AG10803 (cell line): ENCODE measurements around the gene SPRED2.

Experiments
- DNase-seq: peaks from one replicate; pipeline ENCODE4 v3.0.0; 2010; ENCODE audit warnings: low read depth
- H3K4me3 ChIP-seq: 2 replicates; pipeline ENCODE4 v1.5.1; 2011; ENCODE audit warnings: mild to moderate bottlenecking, low read length, control low read depth
- TF ChIP-seq, protein P1 (sequence below): conservative IDR thresholded peaks from 2 replicates; pipeline ENCODE4 v1.5.1; 2011; ENCODE audit warnings: mild to moderate bottlenecking, low read length, control low read depth, inconsistent platforms

The SPRED2 gene

DNA sequence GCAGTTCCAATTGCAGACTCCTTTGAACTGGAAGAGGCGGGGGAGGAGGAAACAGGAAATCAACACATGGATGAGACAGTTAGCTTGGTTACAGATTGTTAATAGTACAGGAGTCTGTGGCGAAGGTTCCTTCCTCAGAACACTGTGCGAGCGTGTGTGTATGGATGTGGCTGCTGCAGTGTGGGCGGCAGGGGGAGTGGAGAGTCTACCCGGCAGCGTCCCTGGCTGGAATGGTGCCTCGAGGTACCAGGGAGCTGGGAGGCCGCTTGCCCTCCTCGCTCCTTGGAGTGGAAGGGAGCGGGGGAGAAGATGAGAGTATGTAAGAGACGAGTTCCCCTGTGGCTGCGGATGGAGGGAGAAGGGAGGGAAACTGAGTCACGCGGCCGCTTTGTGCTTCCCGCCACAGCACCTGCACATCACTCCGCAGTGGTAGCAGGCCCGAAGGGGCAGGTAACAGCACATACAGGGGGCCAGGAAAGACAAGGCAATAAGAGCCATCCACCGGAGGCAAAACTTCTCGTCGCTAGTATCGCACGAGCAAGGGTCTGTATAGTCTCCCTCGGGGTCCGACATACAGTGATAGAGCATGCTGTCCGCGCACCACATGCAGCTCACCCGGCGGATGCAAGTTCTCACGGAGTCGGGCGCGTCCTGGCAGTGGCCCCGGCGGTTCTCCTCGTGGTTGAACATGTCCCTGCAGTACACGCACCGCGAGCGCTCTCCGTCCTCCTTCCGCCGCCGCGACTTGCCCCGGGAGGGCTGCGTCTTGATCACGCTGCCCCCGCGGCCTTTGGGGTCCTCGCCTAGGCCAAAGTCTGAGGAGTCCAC lies 119.1 kb downstream of the SPRED2 start:
- TF ChIP-seq, protein P1, sequence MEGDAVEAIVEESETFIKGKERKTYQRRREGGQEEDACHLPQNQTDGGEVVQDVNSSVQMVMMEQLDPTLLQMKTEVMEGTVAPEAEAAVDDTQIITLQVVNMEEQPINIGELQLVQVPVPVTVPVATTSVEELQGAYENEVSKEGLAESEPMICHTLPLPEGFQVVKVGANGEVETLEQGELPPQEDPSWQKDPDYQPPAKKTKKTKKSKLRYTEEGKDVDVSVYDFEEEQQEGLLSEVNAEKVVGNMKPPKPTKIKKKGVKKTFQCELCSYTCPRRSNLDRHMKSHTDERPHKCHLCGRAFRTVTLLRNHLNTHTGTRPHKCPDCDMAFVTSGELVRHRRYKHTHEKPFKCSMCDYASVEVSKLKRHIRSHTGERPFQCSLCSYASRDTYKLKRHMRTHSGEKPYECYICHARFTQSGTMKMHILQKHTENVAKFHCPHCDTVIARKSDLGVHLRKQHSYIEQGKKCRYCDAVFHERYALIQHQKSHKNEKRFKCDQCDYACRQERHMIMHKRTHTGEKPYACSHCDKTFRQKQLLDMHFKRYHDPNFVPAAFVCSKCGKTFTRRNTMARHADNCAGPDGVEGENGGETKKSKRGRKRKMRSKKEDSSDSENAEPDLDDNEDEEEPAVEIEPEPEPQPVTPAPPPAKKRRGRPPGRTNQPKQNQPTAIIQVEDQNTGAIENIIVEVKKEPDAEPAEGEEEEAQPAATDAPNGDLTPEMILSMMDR, result no peak
- DNase-seq, result no peak
- no peak overlapping the region for H3K4me3 ChIP-seq

DNA sequence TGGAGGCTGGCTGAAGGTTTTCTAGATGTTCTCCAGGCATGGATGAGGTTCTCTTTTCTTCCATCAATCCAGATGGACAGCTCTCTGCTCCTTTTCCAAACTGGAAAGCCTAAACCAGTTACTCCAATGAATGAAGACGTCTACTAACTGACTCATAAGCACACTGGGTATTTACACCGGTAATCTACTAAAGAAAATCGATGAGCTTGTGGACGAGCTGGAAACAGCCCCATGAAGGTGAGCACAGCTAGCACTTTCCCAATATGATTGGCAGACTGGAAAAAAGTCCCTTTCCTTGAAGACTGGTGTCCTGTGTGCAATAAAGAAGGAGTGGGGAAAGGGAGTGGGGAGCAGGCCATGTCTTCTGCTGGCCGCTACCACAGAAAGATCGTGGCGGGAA lies 120.8 kb downstream of the SPRED2 start:
- TF ChIP-seq, protein P1, result no peak
- no peak for DNase-seq

DNA sequence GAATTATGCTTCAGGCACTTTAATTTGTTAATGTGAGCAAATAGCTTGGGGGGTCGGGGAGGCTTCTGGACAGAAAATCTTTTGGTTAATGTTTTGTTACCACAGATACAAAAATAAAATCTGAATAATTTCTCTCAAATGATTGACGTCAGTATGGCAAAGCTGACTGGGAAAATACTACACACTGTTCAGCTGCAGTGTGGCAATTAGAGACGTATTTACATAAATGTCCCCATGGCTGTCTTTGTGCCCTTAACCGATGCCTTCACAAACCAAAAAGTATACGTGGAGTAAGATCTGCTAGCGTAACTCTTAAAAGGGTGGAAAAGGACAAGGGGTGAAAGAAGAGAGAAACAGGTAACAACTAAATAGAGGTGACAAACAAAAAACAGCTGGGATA lies 121.3 kb downstream of the SPRED2 start:
- H3K4me3 ChIP-seq, result no peak overlapping the region
- no peak for DNase-seq
- TF ChIP-seq, protein P1, result no peak

More for the DNA sequence above, 120.8 kb downstream of the SPRED2 start:
- H3K4me3 ChIP-seq, result no peak overlapping the region

DNA sequence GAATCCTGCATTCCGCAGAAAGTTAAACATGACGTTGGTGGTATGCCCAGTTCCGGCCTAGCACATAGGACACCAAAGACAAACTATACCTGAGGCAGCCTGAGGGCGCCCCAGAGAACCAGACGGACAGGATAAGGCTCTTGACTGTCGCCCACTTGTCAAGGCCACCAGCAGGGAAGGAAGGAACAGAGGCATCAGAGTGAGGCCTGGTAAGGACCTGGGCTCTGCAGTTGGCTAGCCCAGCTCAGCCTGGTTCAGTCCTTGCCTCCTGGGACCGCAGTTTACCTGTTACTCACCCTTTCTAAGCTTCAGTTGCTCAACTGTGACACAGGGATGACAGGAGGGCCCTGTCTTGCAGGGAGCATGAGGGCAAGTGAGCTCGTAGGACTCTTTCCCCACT lies 122.7 kb downstream of the SPRED2 start:
- TF ChIP-seq, protein P1, result no peak
- no peak for DNase-seq
- no peak overlapping the region for H3K4me3 ChIP-seq

DNA sequence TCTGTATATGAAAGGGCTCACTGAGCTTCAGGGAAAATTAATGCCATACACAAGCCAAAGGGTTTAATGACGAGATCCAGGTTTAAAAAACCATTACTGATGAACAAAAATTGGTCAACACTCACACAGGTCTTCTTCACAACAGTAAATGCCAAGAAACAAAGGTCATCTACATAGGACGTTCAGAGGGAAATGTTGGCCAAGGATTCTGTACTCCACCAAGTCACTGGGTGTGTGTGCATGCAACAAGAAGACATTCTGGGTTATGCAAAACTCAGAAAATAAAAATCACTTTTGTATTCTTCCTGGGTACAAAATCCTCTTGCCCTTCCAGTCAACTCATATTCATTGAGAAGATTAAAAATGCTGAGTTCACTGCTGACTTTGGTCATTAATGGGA lies 126.5 kb downstream of the SPRED2 start:
- H3K4me3 ChIP-seq, result no peak overlapping the region
- no peak for DNase-seq
- TF ChIP-seq, protein P1, result no peak

DNA sequence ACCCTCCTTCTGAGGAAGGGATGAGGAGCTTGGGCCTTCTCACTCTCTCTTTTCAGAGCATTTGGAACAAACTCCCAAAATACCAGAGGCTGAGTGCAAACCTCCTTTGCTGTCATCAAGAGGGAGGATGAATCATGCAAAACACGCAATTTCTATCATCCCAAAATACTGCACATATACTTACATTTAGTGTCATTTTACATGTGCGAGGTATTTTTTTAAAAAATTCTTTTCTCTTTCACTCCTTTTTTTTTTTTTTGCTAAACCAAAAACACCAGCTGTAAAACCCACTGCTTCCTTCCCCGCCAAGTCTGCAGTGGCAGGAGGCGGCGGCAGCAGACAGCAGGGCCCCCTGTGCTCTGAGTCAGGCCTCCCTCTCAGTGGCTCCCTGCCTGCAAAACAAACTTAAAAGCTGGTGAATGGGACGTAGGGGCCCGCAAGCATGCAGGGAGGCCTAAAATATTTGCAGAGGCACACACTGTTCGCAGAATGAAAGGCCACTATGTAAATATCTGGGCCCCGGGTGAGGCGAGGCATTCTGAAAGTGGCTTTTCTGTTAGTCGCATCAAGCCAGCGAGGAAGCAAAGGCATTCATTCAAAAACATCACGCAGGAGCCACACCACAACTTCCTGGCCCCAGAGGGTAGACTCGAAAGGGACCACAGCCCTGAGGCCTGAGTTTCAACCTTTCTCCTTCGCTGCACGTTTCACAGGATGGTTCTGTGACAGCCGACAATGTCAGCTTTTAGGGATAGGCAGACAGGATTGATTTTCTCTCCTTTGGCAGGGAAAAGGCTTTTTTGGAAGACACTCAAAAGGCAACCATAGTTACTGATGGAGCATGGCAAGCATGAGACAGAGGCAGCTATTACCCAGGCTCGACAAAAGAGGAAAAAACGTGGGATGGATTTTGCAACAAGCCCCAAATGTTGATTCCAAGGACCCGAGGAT lies 131.4 kb downstream of the SPRED2 start:
- peak overlapping the region; percentile 39 for H3K4me3 ChIP-seq
- DNase-seq, result peak; percentile 96
- TF ChIP-seq, protein P1, result no peak
